GM21825 (cell line): ENCODE data around the gene NAGLU.
A peak's percentile ranks its signal among the peaks of the same experiment; 100 is the strongest.

ENCODE experiments used
- ATAC-seq: cut with Tn5 transposase; IDR thresholded peaks from one replicate; pipeline ENCODE4 v1.9.1; 2021; ENCODE audit warnings: mild to moderate bottlenecking, moderate library complexity; ENCODE audit not compliant: unreplicated experiment

Gene NAGLU

GRCh38 chr17:42563143-42563509 is 27.1 kb downstream of the NAGLU start:
- no peak for ATAC-seq

GRCh38 chr17:42563543-42563942 is 27.5 kb downstream of the NAGLU start:
- no peak for ATAC-seq

GRCh38 chr17:42563950-42564349 is 27.9 kb downstream of the NAGLU start:
- ATAC-seq: no peak

- no peak for ATAC-seq
Measured at GRCh38 chr17:42564815-42565522, 28.9 kb downstream of the NAGLU start.

- ATAC-seq: no peak
Measured at GRCh38 chr17:42565523-42566214, 29.6 kb downstream of the NAGLU start.

DNA sequence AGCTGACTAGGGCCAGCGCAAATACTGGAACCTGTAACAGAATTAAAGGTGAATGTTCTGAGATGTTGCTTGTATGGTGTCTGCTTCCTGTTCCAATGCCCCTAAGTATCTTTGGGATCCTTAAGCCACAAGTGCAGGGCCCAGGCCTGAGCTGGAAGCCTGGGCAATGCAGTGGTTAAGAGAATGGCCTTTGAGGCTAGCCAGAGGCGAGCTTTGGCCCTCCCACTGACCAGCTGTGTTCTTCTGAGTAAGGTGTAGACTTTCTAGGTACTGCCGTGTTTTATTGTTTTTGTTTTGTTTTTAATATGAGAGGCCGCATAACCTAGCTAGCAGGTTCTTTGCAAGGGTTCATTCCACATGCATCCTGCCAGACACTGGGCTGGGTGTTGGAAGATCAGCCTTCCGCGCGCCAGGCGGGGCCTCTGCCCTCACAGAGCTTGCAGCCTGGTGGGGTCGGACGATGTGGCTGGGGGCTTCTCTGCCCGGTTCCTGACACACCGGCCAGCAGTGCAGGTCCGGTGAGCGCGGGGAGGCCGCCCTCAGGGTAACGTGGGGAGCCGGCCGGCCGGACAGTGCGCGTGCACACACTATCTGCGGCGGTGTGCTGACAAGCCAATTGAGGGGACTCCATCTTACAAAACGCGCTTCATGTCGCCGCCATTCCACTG is 30.3 kb downstream of the NAGLU start:
- no peak for ATAC-seq

GRCh38 chr17:42566883-42567573 is 31.0 kb downstream of the NAGLU start, which contains the start of gene MLX:
TSS of gene MLX (plus strand) at chr17:42567100. CDS start at chr17:42567125, 25 bp downstream.
- ATAC-seq: no peak

DNA sequence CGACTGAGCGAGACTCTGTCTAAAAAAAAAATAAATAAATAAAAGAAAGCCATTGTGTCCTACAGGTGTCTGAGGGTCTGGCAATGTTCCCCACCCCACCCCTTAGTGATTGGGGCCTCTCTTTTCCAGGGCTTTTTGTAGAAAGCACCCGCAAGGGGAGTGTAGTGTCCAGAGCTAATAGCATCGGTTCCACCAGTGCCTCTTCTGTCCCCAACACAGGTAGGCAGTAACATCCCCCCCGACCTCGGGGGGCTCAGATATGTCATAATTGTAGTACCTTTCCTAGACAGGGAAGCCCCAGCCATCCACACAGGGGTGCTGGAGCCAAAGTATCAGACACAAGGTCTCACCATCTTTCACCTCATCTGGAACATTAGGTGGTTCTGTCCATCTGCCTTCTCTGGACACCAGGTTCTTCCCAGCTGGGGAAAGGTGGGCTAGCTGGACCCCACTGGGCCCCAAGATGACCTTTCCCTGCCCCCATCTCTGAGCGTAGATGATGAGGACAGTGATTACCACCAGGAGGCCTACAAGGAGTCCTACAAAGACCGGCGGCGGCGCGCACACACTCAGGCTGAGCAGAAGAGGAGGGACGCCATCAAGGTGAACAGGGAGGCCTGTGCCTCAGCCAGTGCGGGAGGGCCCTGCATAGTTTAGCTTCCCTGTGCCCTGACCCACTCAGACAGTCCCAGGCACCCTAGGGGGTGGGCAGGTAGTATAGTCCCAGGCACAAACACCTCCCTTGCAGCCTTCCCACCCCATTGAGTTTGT is 32.5 kb downstream of the NAGLU start:
- no peak for ATAC-seq

DNA sequence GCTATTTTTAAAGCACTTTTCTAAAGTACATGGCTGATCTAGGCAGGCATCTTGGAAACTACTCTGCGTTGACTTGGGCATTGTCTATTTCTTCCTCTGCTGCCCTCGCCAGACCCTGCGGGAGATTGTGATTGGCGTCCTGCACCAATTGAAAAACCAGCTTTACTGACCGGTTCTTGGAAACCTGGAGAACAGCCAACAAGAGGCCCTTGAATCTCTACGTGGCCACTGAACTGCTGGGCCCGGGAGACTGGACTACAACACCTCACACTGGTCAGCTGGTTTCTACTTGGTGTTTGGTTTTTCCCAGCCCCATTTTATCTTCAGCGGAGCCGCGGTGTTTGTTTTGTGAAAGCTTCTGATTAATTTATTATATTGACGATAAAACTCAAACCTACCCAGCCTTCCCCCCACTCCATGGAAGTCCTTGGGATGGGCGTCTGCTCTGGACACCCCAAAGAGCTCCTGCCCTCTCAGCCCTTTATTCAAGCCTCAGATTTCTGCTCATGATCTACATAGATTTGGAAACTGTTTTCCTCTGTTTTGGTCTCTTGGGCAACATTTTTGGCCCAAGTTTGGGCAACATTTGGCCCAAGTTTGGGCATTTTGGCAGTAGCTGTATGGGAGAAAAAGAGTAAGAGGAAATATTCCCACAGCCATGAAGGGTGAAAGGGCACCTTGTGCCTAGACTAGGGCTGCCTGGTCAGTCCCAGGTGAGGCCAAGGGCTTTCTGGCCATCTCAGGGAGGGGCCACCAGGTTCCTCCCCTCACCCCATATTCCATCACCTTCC is 35.6 kb downstream of the NAGLU start:
- ATAC-seq: no peak

DNA sequence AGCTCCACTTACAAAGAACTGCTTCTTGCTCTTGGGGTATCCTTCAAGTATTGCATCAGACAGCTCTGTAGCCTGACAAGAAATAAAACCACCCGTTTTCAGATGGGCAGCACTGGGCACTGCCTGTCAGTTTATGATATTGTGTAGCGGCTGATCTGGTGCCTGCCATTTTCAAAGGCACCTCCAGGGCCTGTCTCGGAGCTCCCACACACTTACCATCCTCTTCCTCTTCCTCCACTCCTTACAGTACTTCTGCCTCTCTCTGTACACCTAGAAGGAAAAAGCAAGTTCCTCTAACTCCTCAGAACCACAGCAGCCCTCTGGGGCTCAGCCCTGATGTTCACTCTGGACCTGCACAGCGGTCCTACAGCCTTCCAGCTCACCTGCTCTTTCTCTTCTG is 37.1 kb downstream of the NAGLU start:
- no peak for ATAC-seq

DNA sequence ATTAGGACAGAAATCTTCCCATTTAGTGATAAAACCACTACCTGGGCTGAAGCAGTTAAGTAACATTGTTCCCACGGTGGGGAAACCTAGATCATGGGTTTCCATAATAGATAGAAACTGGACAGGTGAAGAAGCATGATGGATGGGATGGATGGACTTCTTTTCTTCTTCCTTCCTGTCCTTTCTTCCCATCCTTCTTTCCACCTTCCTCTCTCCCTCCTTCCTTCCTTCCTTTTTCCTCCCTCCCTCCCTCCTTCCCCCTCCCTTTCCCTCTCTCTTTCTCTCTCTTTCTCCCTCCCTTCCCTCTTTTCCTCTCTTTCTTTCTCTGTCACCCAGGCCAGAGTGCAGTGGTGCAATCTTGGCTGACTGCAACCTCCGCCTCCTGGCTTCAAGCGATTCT is 38.4 kb downstream of the NAGLU start:
- ATAC-seq: no peak

DNA sequence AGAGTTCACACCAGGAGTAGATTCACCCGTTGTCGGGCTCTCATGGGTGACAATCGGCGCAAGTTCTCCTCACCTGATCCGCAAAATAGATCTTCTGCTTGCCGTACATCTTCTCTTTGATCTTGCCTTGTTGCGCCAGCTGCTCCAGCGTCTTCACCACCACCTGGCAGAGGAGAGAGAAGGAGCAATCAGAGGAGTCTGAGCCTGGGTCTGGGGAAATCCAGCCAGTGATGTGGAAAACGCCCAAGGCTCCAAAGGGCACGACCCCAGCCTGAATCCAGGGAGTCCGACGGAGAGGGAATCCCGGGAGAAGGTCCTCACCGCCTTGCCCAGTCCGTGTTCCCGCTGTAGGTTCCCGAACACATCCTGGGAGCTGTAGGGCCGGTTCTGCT is 41.1 kb downstream of the NAGLU start:
- no peak for ATAC-seq

DNA sequence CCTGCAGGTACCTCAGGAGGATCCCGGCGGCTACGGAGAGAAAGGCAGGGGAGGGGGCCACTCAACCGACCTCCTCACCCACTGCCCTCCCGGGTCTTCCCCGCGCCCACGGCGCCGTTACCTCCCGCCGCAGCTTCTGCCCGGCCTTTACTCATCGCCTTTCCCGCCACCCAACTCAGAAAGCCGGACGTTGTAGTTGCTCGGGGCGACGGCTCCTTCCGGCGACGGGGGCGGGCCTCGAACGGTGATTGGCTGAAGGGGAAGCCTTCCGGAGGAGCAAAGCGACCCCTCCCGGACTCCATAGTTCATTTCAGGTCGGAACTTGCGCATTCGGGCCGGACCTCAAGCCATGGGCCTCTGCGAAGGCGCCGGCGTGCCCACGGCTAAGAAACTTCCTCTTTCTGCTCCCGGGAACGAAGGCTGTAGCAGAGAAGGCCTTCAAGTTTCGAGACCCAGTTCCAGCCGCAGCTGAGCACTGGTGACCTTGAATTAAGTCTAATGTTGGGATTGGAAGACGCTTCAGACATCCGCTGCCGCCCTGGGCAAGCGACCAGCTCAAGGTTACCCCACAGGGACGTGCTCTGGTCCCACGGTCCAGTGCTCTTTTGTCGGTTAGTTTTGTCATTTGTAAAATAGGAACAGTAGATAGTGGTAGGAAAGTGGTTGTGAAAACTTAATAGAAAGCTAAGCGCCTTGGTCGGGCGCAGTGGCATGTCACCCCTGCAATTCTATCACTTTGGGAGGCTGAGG is 41.7 kb downstream of the NAGLU start, which contains the start of gene PSMC3IP:
Gene PSMC3IP (minus strand): TSS at position 198 of the 750 bp plus-strand sequence. CDS start 43 bp downstream, at position 155.
- ATAC-seq: peak; percentile 63

DNA sequence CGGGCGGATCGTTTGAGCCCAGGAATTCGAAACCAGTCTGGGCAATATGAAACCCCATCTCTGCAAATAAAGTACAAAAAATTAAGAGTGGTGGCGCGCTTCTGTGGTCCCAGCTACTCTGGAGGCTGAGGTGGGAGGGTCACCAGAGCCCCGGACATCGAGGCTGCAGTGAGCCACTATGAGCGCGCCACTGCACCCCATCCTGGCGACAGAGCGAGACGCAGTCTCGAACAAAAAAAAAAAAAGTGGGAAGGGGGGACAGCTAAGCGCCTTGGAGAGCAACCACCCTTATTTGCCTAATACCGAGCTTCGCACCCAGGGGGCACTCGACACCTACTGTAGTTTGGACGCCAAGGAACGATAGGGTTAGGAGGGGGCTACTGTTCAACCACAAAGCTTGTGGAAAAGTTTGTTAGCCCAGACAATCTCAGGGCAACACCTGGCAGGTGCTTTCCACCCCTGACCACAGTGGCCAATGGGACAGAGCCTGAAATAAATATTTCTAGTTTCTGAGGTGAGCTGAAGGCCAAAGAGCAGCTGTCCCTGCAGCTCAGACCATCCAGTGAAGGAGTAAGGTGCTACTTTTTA is 42.3 kb downstream of the NAGLU start:
- ATAC-seq: peak; percentile 53

DNA sequence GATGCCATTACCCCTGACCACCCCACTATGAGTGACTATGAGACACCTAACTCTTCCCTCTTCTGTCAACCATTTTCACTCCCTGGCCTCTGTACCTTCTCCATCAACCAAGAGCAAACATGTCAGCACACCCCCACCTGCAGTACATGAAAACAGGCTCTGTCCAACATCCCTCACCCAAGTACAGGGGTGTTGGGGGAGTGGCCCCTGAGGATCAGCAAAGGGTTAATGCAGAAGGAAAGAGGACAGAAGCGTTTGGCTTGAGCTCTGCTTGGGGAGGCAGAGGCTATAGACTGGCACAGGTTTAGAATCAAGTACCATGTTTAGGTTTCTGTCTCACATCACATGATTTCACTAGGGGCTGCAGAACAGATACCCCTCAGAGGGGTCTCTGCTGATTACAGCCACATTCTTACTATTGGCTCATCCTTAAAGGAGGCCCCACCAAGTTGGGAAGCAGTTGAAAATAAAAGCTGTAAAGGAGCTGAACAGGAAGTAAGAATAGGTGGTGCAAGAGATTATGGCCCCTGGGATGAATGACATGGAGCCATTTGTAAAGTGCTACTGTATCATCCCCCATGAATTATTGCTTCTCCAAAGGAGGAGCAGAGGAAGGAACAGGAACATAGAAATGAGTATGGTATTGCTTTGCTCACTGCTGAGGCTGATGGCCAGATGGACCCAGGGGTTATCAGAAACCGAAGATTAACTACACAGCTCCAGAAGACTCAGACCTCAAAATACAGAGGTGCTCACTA is 43.9 kb downstream of the NAGLU start:
- no peak for ATAC-seq

GRCh38 chr17:42581744-42582270 is 45.8 kb downstream of the NAGLU start:
- ATAC-seq: no peak

- ATAC-seq: no peak
Measured at GRCh38 chr17:42584880-42585279, 48.8 kb downstream of the NAGLU start.

- no peak for ATAC-seq
Measured at GRCh38 chr17:42585353-42585752, 49.3 kb downstream of the NAGLU start.
